Activated T-cell treated with anti-CD3 and anti-CD28 coated beads, Interleukin-2, amount 50 U/mL, for 1 hour (primary cell): Measurements from ENCODE around the gene FCGR3A.
"Not testable (repeated sequence)": the region's sequence is repeated elsewhere in the genome, so short reads cannot be mapped to it uniquely, and the experiment has no call there.

Experiments used
- DNase-seq: peaks from one replicate; pipeline ENCODE4 v3.0.0-alpha.2; 2020

FCGR3A gene

GRCh38 chr1:161549652-161550051 is at the start of gene FCGR3A:
Gene FCGR3A, minus strand, starts transcription at chr1:161549818. Its CDS starts 82 bp downstream, at chr1:161549736.
- DNase-seq: no peak

- not testable (repeated sequence) for DNase-seq
Measured at GRCh38 chr1:161597077-161597476, 47.5 kb upstream of the FCGR3A start.

- not testable (repeated sequence) for DNase-seq
Measured at GRCh38 chr1:161595583-161595982, 46.0 kb upstream of the FCGR3A start.

- DNase-seq: not testable (repeated sequence)
Measured at GRCh38 chr1:161595173-161595572, 45.6 kb upstream of the FCGR3A start.

- not testable (repeated sequence) for DNase-seq
Measured at GRCh38 chr1:161594269-161594984, 44.8 kb upstream of the FCGR3A start.

GRCh38 chr1:161593092-161593755 is 43.6 kb upstream of the FCGR3A start:
- DNase-seq: not testable (repeated sequence)

GRCh38 chr1:161592586-161592985 is 43.0 kb upstream of the FCGR3A start:
- DNase-seq: not testable (repeated sequence)

- DNase-seq: not testable (repeated sequence)
Measured at GRCh38 chr1:161589920-161590319, 40.3 kb upstream of the FCGR3A start.

GRCh38 chr1:161589365-161589764 is 39.7 kb upstream of the FCGR3A start:
- not testable (repeated sequence) for DNase-seq

GRCh38 chr1:161588596-161588995 is 39.0 kb upstream of the FCGR3A start:
- DNase-seq: not testable (repeated sequence)

GRCh38 chr1:161582882-161583281 is 33.3 kb upstream of the FCGR3A start:
- DNase-seq: not testable (repeated sequence)

GRCh38 chr1:161580879-161581537 is 31.4 kb upstream of the FCGR3A start:
- not testable (repeated sequence) for DNase-seq

- DNase-seq: not testable (repeated sequence)
Measured at GRCh38 chr1:161579856-161580507, 30.4 kb upstream of the FCGR3A start.

GRCh38 chr1:161576676-161577075 is 27.1 kb upstream of the FCGR3A start:
- DNase-seq: not testable (repeated sequence)

GRCh38 chr1:161571703-161572102 is 22.1 kb upstream of the FCGR3A start:
- DNase-seq: not testable (repeated sequence)

GRCh38 chr1:161566602-161566960 is 17.0 kb upstream of the FCGR3A start:
- DNase-seq: not testable (repeated sequence)

- DNase-seq: not testable (repeated sequence)
Measured at GRCh38 chr1:161563522-161563921, 13.9 kb upstream of the FCGR3A start.

GRCh38 chr1:161562441-161562840 is 12.8 kb upstream of the FCGR3A start:
- DNase-seq: not testable (repeated sequence)

GRCh38 chr1:161560960-161561715 is 11.5 kb upstream of the FCGR3A start:
- DNase-seq: not testable (repeated sequence)

- DNase-seq: not testable (repeated sequence)
Measured at GRCh38 chr1:161557506-161558450, 8.2 kb upstream of the FCGR3A start.

- not testable (repeated sequence) for DNase-seq
Measured at GRCh38 chr1:161556990-161557389, 7.4 kb upstream of the FCGR3A start.
